Caco-2 (cell line): ENCODE measurements around the gene SPDYE3. TPM values are rescaled to one million over a fixed set of nuclear protein-coding genes. Genes with fewer than 3 reads are reported as not detected.
"Not testable (repeated sequence)": the region's sequence is repeated elsewhere in the genome, so short reads cannot be mapped to it uniquely, and the experiment has no call there.

Experiments
- BruUV-seq: library from RNA; stranded (reverse); fragments of 400-500 nt; replicated peaks from 2 replicates; lab custom pipeline; 2021; lab: Mats Ljungman, UMichigan
- CTCF ChIA-PET: fragments of 300-600 bp; sonication (Branson Sonifier 250); formaldehyde crosslinking; loops from one replicate; lab custom pipeline; 2022; ENCODE audit warnings: antibody characterized with exemption; lab: Charles Lee
- POLR2A ChIA-PET: fragments of 300-600 bp; sonication (Branson Sonifier 250); formaldehyde crosslinking; loops from one replicate; lab custom pipeline; 2022; ENCODE audit warnings: antibody characterized with exemption; lab: Charles Lee
- DNase-seq, 2 experiments: peaks; one replicate each; pipeline versions ENCODE4 v3.0.0 to v3.0.0-alpha.2; 2020 to 2022
- H3K27me3 ChIP-seq: replicated peaks from 2 replicates; pipeline ENCODE4 v1.6.0; 2011; ENCODE audit warnings: low read length; ENCODE audit not compliant: control insufficient read depth, insufficient read depth
- H3K36me3 ChIP-seq: 2 replicates; pipeline ENCODE4 v1.5.1; 2011; ENCODE audit warnings: low read length; ENCODE audit not compliant: control insufficient read depth, insufficient read depth
- H3K4me1 ChIP-seq: fragments of 250-450 bp; sonication (Bioruptor Pico); 2 replicates; pipeline ENCODE4 v1.5.1; 2020; ENCODE audit warnings: mild to moderate bottlenecking
- H3K4me3 ChIP-seq: 2 replicates; pipeline ENCODE4 v1.5.1; 2011; ENCODE audit warnings: low read depth, mild to moderate bottlenecking, control low read depth, low read length
- H3K9me3 ChIP-seq: fragments of 250-450 bp; sonication (Bioruptor Pico); 2 replicates; pipeline ENCODE4 v1.5.1; 2020; ENCODE audit warnings: mild to moderate bottlenecking, moderate library complexity
- H3K27ac Mint-ChIP-seq: one replicate; pipeline ENCODE4 v1.8.0; 2022; ENCODE audit warnings: mixed read lengths; ENCODE audit not compliant: unreplicated experiment
- H3K27me3 Mint-ChIP-seq: one replicate; pipeline ENCODE4 v1.8.0; 2022; ENCODE audit warnings: mixed read lengths; ENCODE audit not compliant: insufficient read depth, unreplicated experiment
- H3K36me3 Mint-ChIP-seq: one replicate; pipeline ENCODE4 v1.8.0; 2022; ENCODE audit warnings: mild to moderate bottlenecking, mixed read lengths; ENCODE audit not compliant: insufficient read depth, unreplicated experiment
- H3K4me1 Mint-ChIP-seq: one replicate; pipeline ENCODE4 v1.8.0; 2022; ENCODE audit warnings: low read depth, mixed read lengths; ENCODE audit not compliant: unreplicated experiment
- H3K4me3 Mint-ChIP-seq: one replicate; pipeline ENCODE4 v1.8.0; 2022; ENCODE audit warnings: mild to moderate bottlenecking, moderate library complexity, mixed read lengths; ENCODE audit not compliant: unreplicated experiment
- H3K9me3 Mint-ChIP-seq: one replicate; pipeline ENCODE4 v1.8.0; 2022; ENCODE audit warnings: mixed read lengths; ENCODE audit not compliant: unreplicated experiment
- intact Hi-C: fragments of 100-400 bp; cut with micrococcal nuclease; formaldehyde crosslinking; loops from one replicate; pipeline ENCODE4 v1.10.0; 2022; ENCODE audit not compliant: unreplicated experiment
- total RNA-seq: library from RNA; stranded (reverse); gene quantifications from 2 replicates; pipeline ENCODE4 v1.2.3, GENCODE V29; 2022
- TF ChIP-seq, protein P1 (sequence below), 2 experiments: fragments of 200-600 bp in 1 of 2; IDR thresholded peaks; 1 replicate in 1 of 2; 2 replicates in 1 of 2; pipeline versions ENCODE4 v1.5.1 to v1.8.0; 2011 to 2022; ENCODE audit warnings: antibody characterized with exemption in 1 of 2, control low read depth in 1 of 2, inconsistent platforms in 1 of 2, low read depth in 1 of 2, low read length in 1 of 2, mild to moderate bottlenecking in 1 of 2, moderate library complexity in 1 of 2; ENCODE audit not compliant: insufficient read depth in 1 of 2, severe bottlenecking in 1 of 2, unreplicated experiment in 1 of 2

Gene SPDYE3
- total RNA-seq, 1 experiment from 2014 or later: not detected

DNA sequence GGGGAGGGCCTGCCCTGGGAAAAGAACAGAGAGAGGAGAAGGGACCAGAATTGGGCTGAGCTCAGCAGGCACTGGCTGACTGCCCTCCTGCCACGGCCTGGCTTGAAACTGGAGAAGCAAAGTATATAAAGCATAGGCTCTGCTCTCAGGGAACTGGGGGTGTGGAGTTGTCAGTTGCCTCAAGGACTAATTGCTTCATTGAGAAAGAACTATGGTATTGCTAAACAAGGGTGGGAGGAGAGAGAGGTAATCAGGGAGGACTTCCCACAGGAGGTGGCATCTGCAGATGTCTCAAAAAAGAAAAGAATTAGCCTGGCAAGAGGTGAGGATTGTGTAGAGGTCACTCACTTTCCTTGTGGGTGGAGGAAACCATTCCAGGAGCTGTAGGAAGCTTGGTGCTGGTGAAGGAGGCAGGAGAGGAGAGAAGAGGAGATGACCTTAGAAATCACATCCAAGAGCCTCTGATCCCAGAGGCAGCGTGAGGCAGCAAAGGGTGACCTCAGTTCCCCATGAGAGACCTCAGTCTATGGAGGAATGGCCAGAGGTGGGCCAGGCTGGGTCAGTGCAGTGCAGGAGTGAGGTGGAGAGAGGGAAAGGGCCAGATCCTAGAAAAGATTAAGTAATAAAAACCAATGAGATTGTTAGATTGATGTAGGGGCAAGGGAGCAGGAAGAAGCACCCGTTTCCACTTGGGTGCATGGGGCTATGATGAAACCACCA is 52.8 kb downstream of the SPDYE3 start:
- ChIA-PET POLR2A (no interaction called here), CTCF (no interaction called here)
- Mint-ChIP-seq H3K9me3 (no peaks in the 10 kb centered on the region), H3K36me3 (peaks cover 86% of the 10 kb centered on the region), H3K27ac (peak overlapping the region; percentile 10), H3K4me1 (no peaks in the 10 kb centered on the region), H3K4me3 (no peak overlapping the region), H3K27me3 (no peaks in the 10 kb centered on the region)
- Histone ChIP-seq H3K4me3 (no peak overlapping the region), H3K4me1 (no peaks in the 10 kb centered on the region), H3K27me3 (no peaks in the 10 kb centered on the region), H3K36me3 (peaks cover 4% of the 10 kb centered on the region; the same call in 1 of the 2 replicates), H3K9me3 (no peaks in the 10 kb centered on the region)
- no peak for DNase-seq
- no TSS peak for BruUV-seq
- intact Hi-C loops: no loop called here
- TF ChIP-seq, protein P1, sequence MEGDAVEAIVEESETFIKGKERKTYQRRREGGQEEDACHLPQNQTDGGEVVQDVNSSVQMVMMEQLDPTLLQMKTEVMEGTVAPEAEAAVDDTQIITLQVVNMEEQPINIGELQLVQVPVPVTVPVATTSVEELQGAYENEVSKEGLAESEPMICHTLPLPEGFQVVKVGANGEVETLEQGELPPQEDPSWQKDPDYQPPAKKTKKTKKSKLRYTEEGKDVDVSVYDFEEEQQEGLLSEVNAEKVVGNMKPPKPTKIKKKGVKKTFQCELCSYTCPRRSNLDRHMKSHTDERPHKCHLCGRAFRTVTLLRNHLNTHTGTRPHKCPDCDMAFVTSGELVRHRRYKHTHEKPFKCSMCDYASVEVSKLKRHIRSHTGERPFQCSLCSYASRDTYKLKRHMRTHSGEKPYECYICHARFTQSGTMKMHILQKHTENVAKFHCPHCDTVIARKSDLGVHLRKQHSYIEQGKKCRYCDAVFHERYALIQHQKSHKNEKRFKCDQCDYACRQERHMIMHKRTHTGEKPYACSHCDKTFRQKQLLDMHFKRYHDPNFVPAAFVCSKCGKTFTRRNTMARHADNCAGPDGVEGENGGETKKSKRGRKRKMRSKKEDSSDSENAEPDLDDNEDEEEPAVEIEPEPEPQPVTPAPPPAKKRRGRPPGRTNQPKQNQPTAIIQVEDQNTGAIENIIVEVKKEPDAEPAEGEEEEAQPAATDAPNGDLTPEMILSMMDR (IDR thresholded peaks at IDR 0.05; ENCODE audit: insufficient read depth in 1 of 2, low read depth in 1 of 2, low read length in 1 of 2, severe bottlenecking in 1 of 2, unreplicated experiment in 1 of 2): no peak

DNA sequence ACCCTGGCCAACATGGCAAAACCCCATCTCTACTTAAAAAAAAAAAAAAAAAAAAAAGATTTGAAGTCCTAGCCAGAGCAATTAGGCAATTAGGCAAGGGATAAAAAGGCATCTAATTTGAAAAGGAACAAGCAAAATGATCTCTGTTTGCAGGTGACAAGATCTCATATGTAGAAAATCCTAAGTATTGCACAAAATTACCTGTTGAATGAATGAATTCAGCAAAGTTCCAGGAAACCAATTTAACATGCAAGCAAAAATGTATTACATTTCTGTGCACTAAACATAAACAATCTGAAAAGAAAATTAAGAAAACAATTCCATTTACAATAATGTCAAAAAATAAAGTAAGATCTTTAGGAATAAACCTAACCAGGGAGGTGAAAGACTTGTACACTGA is 55.6 kb downstream of the SPDYE3 start:
- Histone ChIP-seq H3K9me3 (no peaks in the 10 kb centered on the region), H3K27me3 (no peaks in the 10 kb centered on the region), H3K4me3 (no peak overlapping the region), H3K36me3 (peaks cover 3% of the 10 kb centered on the region; the same call in 1 of the 2 replicates), H3K4me1 (no peaks in the 10 kb centered on the region)
- ChIA-PET CTCF (no interaction called here), POLR2A (no interaction called here)
- DNase-seq: no peak
- Mint-ChIP-seq H3K27ac (no peak overlapping the region), H3K9me3 (no peaks in the 10 kb centered on the region), H3K4me3 (no peak overlapping the region), H3K36me3 (peaks cover 87% of the 10 kb centered on the region), H3K27me3 (no peaks in the 10 kb centered on the region), H3K4me1 (no peaks in the 10 kb centered on the region)
- TF ChIP-seq, protein P1 (IDR thresholded peaks at IDR 0.05; ENCODE audit: insufficient read depth in 1 of 2, low read depth in 1 of 2, low read length in 1 of 2, severe bottlenecking in 1 of 2, unreplicated experiment in 1 of 2): no peak
- intact Hi-C loops: no loop called here
- no TSS peak for BruUV-seq

DNA sequence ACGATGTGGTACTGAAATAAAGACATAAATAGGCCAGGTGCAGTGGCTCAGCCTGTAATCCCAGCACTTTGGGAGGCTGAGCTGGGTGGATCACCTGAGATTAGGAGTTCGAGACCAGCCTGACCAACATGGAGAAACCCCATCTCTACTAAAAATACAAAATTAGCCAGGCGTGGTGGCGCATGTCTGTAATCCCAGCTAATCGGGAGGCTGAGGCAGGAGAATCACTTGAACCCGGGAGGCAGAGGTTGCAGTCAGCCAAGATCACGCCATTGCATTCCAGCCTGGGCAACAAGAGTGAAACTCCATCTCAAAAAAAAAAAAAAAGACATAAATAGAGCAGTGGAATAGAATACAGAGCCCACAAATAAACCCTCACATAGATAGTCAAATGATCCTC is 56.3 kb downstream of the SPDYE3 start:
- H3K36me3 ChIP-seq, CTCF ChIA-PET: not testable (repeated sequence)
- peaks cover 83% of the 10 kb centered on the region for H3K36me3 Mint-ChIP-seq

More for the DNA sequence above, 56.3 kb downstream of the SPDYE3 start:
- H3K27me3 Mint-ChIP-seq, H3K4me1 Mint-ChIP-seq, H3K27me3 ChIP-seq, H3K9me3 Mint-ChIP-seq, intact Hi-C loops, POLR2A ChIA-PET, H3K27ac Mint-ChIP-seq, H3K4me1 ChIP-seq, H3K9me3 ChIP-seq, H3K4me3 Mint-ChIP-seq, BruUV-seq, H3K4me3 ChIP-seq: not testable (repeated sequence)
- DNase-seq: peak in 1 of 2 experiments; percentile 1
